WI38 (cell line): ENCODE results near the gene C1QTNF7.

Experiments
- H3K4me3 ChIP-seq: 2 replicates; pipeline ENCODE4 v1.5.1; 2011; ENCODE audit warnings: low read depth, mild to moderate bottlenecking, control low read depth, low read length
- CTCF ChIP-seq: IDR thresholded peaks from 2 replicates; pipeline ENCODE4 v1.5.1; 2012; ENCODE audit warnings: low read depth, mild to moderate bottlenecking, control low read depth, low read length

C1QTNF7 gene

DNA sequence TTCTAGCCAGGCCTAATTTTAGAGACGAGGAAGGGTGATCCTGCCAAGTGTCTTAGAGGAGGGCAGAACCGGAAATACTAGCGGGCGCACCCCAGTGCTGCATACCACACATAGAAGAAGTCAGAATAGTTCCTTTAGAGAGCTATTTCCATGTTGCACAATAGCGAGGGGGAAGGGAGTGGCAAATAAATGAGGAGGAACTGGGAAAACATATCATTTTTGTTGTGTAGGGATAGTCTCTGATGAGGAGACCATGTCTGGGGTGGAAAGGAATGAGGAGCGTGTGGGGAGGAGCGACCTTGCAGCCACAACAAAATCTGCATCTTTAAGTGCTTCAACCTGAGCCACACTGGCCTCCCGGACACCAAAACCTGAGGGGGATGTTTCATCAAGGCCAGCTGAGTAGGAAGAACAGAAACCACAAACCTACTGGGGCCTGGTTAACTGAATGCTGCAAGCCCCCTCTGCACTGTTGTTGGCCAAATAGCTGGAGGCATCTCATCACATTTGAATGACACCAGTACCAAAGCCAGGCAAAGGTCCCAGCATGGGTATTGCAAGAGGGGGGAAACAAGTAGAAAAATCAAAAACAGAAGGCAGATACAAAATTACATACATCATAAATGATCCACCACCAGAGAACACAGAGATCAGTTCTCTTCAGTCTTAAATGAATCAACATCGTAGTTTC is 26.7 kb upstream of the C1QTNF7 start:
- no peak overlapping the region for H3K4me3 ChIP-seq
- TF ChIP-seq CTCF = no peak

- no peak for TF ChIP-seq CTCF
- H3K4me3 ChIP-seq = no peak overlapping the region
Observed at GRCh38 chr4:15402146-15402545, 25.7 kb upstream of the C1QTNF7 start.

GRCh38 chr4:15402974-15403373 is 24.9 kb upstream of the C1QTNF7 start:
- no peak for TF ChIP-seq CTCF
- H3K4me3 ChIP-seq = no peak overlapping the region

DNA sequence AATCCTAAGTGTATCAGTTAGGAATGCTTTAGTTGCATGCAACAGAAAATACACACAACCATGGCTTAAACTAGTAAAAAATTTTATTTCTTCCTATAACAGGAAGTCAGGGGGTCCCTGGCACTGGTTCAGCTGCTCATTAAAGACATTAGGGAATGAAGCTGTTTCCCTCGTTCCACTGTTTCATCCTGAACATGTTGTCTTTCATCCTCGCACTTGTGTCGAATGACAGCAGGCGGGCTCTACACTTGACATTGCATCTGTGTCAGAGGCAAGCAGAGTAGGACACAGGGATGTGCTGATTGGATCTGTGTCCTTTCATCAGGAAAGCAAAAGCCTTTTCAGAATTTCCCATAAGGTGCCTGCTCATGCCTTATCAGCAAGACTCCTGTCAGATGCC is 22.8 kb upstream of the C1QTNF7 start:
- H3K4me3 ChIP-seq = no peak overlapping the region
- no peak for TF ChIP-seq CTCF

GRCh38 chr4:15410750-15411149 is 17.1 kb upstream of the C1QTNF7 start:
- no peak for TF ChIP-seq CTCF
- no peak overlapping the region for H3K4me3 ChIP-seq

GRCh38 chr4:15412461-15412860 is 15.4 kb upstream of the C1QTNF7 start:
- no peak for TF ChIP-seq CTCF
- H3K4me3 ChIP-seq = no peak overlapping the region

DNA sequence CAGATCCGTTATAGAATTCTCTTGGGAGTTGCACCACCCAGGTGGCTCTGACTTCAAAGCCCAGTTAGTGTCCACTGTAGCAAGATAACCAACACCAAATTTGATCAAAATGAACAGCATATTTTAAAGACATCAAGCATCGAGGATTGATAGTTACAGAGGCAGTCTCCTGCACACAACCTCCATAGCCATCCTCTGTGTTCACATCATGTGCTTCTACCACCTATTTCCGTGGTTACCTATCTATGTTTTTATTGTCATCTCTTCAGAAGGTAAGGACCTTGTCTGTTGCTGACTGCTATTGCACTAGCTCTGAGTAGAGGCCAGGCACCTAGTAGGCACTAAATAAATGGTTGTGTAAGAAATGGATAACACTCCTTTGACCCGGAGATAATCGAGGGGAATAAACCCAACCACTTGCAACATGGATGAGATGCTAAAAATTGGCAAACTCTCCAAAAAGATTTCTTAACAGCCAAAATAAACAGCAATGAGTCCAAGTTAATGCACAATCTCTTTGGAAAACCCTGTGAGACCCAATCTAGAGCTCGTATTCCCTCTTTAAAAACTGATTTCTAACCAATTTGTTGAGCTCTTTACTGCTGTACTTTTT is 14.7 kb upstream of the C1QTNF7 start:
- H3K4me3 ChIP-seq = no peak overlapping the region
- TF ChIP-seq CTCF = no peak
